HCT116 (cell line): ENCODE measurements around the gene AEBP2.

Experiments
- CTCF ChIP-seq, 3 experiments: fragments of 200-600 bp in 1 of 3; sonication (generic) in 1 of 3; IDR thresholded peaks in 2 of 3; conservative IDR thresholded peaks in 1 of 3; 2 replicates each; pipeline ENCODE4 v1.5.1; 2012 to 2017; ENCODE audit warnings: low read depth in 2 of 3, low read length in 2 of 3, antibody characterized with exemption in 1 of 3, borderline replicate concordance in 1 of 3, control low read depth in 1 of 3, mild to moderate bottlenecking in 1 of 3, mixed read lengths in 1 of 3, mixed run types in 1 of 3, moderate library complexity in 1 of 3; ENCODE audit not compliant: insufficient read depth in 1 of 3
- EZH2 ChIP-seq: fragments of 200-600 bp; sonication (generic); IDR thresholded peaks from 2 replicates; pipeline ENCODE4 v1.6.1; 2017; ENCODE audit warnings: antibody characterized with exemption, mixed run types
- EZH2phosphoT487 ChIP-seq: fragments of 200-600 bp; IDR thresholded peaks from 2 replicates; pipeline ENCODE4 v1.6.1; 2018; ENCODE audit warnings: antibody characterized with exemption, borderline replicate concordance
- POLR2A ChIP-seq: IDR thresholded peaks from 2 replicates; pipeline ENCODE4 v1.7.0; 2011; ENCODE audit warnings: borderline replicate concordance; ENCODE audit not compliant: insufficient read depth, insufficient read length; ENCODE audit errors: extremely low read depth
- POLR2AphosphoS5 ChIP-seq: IDR thresholded peaks from 2 replicates; pipeline ENCODE4 v1.6.1; 2011; ENCODE audit warnings: mild to moderate bottlenecking, low read depth, low read length, moderate library complexity
- REST ChIP-seq: IDR thresholded peaks from 2 replicates; pipeline ENCODE4 v1.6.1; 2012; ENCODE audit warnings: low read depth
- SIN3A ChIP-seq: IDR thresholded peaks from 2 replicates; pipeline ENCODE4 v1.6.1; 2012; ENCODE audit warnings: low read depth
- SP1 ChIP-seq: IDR thresholded peaks from 2 replicates; pipeline ENCODE4 v1.6.1; 2012; ENCODE audit warnings: low read depth
- SRF ChIP-seq: IDR thresholded peaks from 2 replicates; pipeline ENCODE4 v1.6.1; 2012; ENCODE audit warnings: low read depth
- YY1 ChIP-seq: IDR thresholded peaks from 2 replicates; pipeline ENCODE4 v1.6.1; 2011; ENCODE audit warnings: low read length, low read depth, moderate library complexity, mild to moderate bottlenecking; ENCODE audit not compliant: insufficient replicate concordance; ENCODE audit errors: extremely low read depth

- no peak for TF ChIP-seq SIN3A
- TF ChIP-seq POLR2AphosphoS5, result no peak
- no peak for TF ChIP-seq CTCF (IDR thresholded peaks at IDR 0.05 in 2 of 3, conservative IDR thresholded peaks at IDR 0.05 in 1 of 3; ENCODE audit: borderline replicate concordance in 1 of 3, insufficient read depth in 1 of 3, low read depth in 2 of 3, low read length in 2 of 3)
- no peak for TF ChIP-seq POLR2A
- no peak for TF ChIP-seq SP1
- no peak for TF ChIP-seq EZH2phosphoT487
- TF ChIP-seq EZH2, result no peak
- TF ChIP-seq REST, result no peak
- no peak for TF ChIP-seq SRF
- TF ChIP-seq YY1, result no peak
Measured at GRCh38 chr12:19437996-19438395, 1.3 kb upstream of the AEBP2 start.
